HepG2 (cell line): ENCODE data around the gene ABCC8. TPM values are rescaled to one million over a fixed set of nuclear protein-coding genes. Genes with fewer than 3 reads are reported as not detected.

Experiments
- FIP1L1 ChIP-seq: fragments of 200-400 bp; formaldehyde crosslinking; IDR thresholded peaks from 2 replicates; pipeline ENCODE4 v1.6.1; 2018; ENCODE audit warnings: low read depth, mild to moderate bottlenecking, low read length, moderate library complexity, borderline replicate concordance; ENCODE audit not compliant: insufficient read depth
- JUND ChIP-seq: sonication (generic); formaldehyde crosslinking; IDR thresholded peaks from 2 replicates; pipeline ENCODE4 v1.8.0; 2022; ENCODE audit warnings: mild to moderate bottlenecking, missing genetic modification reagents
- KDM3A ChIP-seq: IDR thresholded peaks from 2 replicates; pipeline ENCODE4 v1.6.1; 2018; ENCODE audit warnings: low read depth, missing compliant biosample characterization
- KDM6A ChIP-seq: IDR thresholded peaks from 2 replicates; pipeline ENCODE4 v1.6.1; 2016; ENCODE audit warnings: low read depth
- NONO ChIP-seq, 2 experiments: fragments of 450-650 bp in 1 of 2; sonication (generic) in 1 of 2; formaldehyde crosslinking in 1 of 2; IDR thresholded peaks in 1 of 2; conservative IDR thresholded peaks in 1 of 2; 2 replicates each; pipeline versions ENCODE4 v1.6.1 to v1.8.0; 2017 to 2022; ENCODE audit warnings: mild to moderate bottlenecking in 1 of 2, missing genetic modification reagents in 1 of 2, moderate library complexity in 1 of 2
- SIX4 ChIP-seq: sonication (generic); formaldehyde crosslinking; IDR thresholded peaks from 2 replicates; pipeline ENCODE4 v1.4.0; 2020; ENCODE audit warnings: missing genetic modification reagents
- SMARCE1 ChIP-seq: fragments of 450-650 bp; IDR thresholded peaks from 2 replicates; pipeline ENCODE4 v1.6.1; 2017; ENCODE audit warnings: borderline replicate concordance
- YEATS2 ChIP-seq: sonication (generic); formaldehyde crosslinking; IDR thresholded peaks from 2 replicates; pipeline ENCODE4 v1.4.0; 2020; ENCODE audit warnings: missing genetic modification reagents, borderline replicate concordance
- ZNF33A ChIP-seq: sonication (generic); formaldehyde crosslinking; IDR thresholded peaks from 2 replicates; pipeline ENCODE4 v1.5.1; 2020; ENCODE audit warnings: missing genetic modification reagents, mild to moderate bottlenecking, moderate library complexity, borderline replicate concordance
- ZNF460 ChIP-seq: sonication (generic); formaldehyde crosslinking; IDR thresholded peaks from 2 replicates; pipeline ENCODE4 v1.5.1; 2020; ENCODE audit warnings: missing genetic modification reagents, mild to moderate bottlenecking, borderline replicate concordance
- ZNF558 ChIP-seq: sonication (generic); formaldehyde crosslinking; IDR thresholded peaks from 2 replicates; pipeline ENCODE4 v1.9.0; 2022; ENCODE audit warnings: mild to moderate bottlenecking, missing genetic modification reagents, borderline replicate concordance
- ZNF674 ChIP-seq: sonication (generic); formaldehyde crosslinking; IDR thresholded peaks from 2 replicates; pipeline ENCODE4 v1.5.0; 2020; ENCODE audit warnings: low read depth, mild to moderate bottlenecking, missing genetic modification reagents
- ZNF713 ChIP-seq: sonication (generic); formaldehyde crosslinking; IDR thresholded peaks from 2 replicates; pipeline ENCODE4 v1.4.0; 2020; ENCODE audit warnings: mild to moderate bottlenecking, missing genetic modification reagents
- ZNF773 ChIP-seq: sonication (generic); formaldehyde crosslinking; IDR thresholded peaks from 2 replicates; pipeline ENCODE4 v1.4.0; 2020; ENCODE audit warnings: missing genetic modification reagents, borderline replicate concordance
- ZNF850 ChIP-seq: sonication (generic); formaldehyde crosslinking; conservative IDR thresholded peaks from 2 replicates; pipeline ENCODE4 v1.9.0; 2021; ENCODE audit warnings: mild to moderate bottlenecking, missing genetic modification reagents
- polyA plus RNA-seq, 8 experiments: library from polyadenylated mRNA; depleted of rRNA in 3 of 8; stranded (reverse) in 7 of 8; unstranded in 1 of 8; fragments of >200 nt; fragmentation: Illumina TruSeq in 4 of 8; extraction: Trizol in 4 of 8; gene quantifications; 2 replicates each; pipeline versions ENCODE4 v1.2.1 to v1.2.3, GENCODE V29; 2011 to 2016; ENCODE audit warnings: low read depth in 4 of 8, missing spikeins in 1 of 8, mixed read lengths in 1 of 8; ENCODE audit not compliant: insufficient read depth in 1 of 8
- total RNA-seq, 5 experiments: library from RNA; depleted of rRNA; stranded (reverse); fragments of >200 nt; fragmentation: Illumina TruSeq; extraction: Trizol; gene quantifications; 2 replicates each; pipeline ENCODE4 v1.2.3, GENCODE V29; 2016; ENCODE audit warnings: low read depth in 1 of 5
- TF ChIP-seq, protein P1 (sequence below): sonication (generic); formaldehyde crosslinking; IDR thresholded peaks from 2 replicates; pipeline ENCODE4 v1.9.0; 2021; ENCODE audit warnings: missing genetic modification reagents, mild to moderate bottlenecking, borderline replicate concordance
- TF ChIP-seq, protein P2 (sequence below): IDR thresholded peaks from 2 replicates; pipeline ENCODE4 v1.6.1; 2016; ENCODE audit warnings: low read depth, missing genetic modification reagents, missing compliant biosample characterization
- TF ChIP-seq, protein P3 (sequence below): sonication (generic); formaldehyde crosslinking; IDR thresholded peaks from 2 replicates; pipeline ENCODE4 v1.5.0; 2020; ENCODE audit warnings: missing genetic modification reagents, mild to moderate bottlenecking, borderline replicate concordance
- TF ChIP-seq, protein P4 (sequence below): sonication (generic); formaldehyde crosslinking; IDR thresholded peaks from 2 replicates; pipeline ENCODE4 v1.4.0; 2020; ENCODE audit warnings: missing genetic modification reagents

ABCC8 gene
- total and polyA plus RNA-seq, 2 of the 13 experiments (the other 11 are each of a cell fraction or from before 2014, with no cell fraction given): not detected

DNA sequence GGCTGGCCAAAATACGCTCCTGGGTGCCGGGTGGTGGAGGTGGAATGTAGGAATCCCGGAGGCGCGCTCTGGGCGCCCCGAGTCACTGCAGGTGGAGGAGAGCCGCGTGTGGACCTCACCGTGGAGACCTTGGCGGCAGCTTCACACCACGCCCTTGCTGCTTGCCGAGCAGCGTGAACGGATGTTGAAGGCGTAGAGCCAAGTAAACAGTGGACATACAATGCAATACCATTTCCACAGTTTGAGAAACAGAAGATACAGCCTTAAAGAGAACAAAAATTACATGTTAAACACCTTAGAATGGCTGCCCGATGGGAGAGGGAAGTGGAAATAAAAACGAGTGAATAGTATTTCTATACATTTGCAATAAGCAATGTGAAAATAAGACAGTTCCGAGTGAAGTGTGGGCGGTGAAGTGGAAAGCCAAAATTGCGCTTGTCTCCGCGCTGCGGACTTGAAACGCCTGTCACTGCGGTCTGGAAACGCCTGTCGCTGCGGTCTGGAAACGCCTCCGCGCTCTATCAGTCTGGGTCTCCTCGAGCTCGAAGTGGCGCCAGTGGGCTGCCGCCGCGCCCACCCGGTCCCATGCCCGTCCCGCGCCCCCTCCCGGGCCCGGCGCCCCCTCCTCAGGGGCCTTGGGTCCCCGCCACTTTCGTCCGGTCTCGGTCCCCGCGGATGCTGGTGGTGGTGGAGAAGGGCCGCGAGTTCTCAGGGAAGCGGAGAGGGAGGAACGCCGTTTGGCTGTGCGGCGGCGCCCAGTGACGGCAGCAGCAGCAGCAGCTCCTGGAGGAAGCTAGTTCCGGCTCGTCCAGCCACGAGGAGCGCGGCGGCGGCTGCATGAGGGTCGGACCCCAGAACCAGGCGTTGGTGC is 123.5 kb downstream of the ABCC8 start (continued):
- TF ChIP-seq, protein P1, sequence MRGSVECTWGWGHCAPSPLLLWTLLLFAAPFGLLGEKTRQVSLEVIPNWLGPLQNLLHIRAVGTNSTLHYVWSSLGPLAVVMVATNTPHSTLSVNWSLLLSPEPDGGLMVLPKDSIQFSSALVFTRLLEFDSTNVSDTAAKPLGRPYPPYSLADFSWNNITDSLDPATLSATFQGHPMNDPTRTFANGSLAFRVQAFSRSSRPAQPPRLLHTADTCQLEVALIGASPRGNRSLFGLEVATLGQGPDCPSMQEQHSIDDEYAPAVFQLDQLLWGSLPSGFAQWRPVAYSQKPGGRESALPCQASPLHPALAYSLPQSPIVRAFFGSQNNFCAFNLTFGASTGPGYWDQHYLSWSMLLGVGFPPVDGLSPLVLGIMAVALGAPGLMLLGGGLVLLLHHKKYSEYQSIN (CRISPR knock-in tag): no peak
- TF ChIP-seq KDM6A (CRISPR knock-in tag): no peak
- TF ChIP-seq, protein P2, sequence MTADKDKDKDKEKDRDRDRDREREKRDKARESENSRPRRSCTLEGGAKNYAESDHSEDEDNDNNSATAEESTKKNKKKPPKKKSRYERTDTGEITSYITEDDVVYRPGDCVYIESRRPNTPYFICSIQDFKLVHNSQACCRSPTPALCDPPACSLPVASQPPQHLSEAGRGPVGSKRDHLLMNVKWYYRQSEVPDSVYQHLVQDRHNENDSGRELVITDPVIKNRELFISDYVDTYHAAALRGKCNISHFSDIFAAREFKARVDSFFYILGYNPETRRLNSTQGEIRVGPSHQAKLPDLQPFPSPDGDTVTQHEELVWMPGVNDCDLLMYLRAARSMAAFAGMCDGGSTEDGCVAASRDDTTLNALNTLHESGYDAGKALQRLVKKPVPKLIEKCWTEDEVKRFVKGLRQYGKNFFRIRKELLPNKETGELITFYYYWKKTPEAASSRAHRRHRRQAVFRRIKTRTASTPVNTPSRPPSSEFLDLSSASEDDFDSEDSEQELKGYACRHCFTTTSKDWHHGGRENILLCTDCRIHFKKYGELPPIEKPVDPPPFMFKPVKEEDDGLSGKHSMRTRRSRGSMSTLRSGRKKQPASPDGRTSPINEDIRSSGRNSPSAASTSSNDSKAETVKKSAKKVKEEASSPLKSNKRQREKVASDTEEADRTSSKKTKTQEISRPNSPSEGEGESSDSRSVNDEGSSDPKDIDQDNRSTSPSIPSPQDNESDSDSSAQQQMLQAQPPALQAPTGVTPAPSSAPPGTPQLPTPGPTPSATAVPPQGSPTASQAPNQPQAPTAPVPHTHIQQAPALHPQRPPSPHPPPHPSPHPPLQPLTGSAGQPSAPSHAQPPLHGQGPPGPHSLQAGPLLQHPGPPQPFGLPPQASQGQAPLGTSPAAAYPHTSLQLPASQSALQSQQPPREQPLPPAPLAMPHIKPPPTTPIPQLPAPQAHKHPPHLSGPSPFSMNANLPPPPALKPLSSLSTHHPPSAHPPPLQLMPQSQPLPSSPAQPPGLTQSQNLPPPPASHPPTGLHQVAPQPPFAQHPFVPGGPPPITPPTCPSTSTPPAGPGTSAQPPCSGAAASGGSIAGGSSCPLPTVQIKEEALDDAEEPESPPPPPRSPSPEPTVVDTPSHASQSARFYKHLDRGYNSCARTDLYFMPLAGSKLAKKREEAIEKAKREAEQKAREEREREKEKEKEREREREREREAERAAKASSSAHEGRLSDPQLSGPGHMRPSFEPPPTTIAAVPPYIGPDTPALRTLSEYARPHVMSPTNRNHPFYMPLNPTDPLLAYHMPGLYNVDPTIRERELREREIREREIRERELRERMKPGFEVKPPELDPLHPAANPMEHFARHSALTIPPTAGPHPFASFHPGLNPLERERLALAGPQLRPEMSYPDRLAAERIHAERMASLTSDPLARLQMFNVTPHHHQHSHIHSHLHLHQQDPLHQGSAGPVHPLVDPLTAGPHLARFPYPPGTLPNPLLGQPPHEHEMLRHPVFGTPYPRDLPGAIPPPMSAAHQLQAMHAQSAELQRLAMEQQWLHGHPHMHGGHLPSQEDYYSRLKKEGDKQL (CRISPR knock-in tag): no peak
- TF ChIP-seq FIP1L1: no peak
- TF ChIP-seq SIX4: no peak; the same call in 1 of the 2 replicates
- TF ChIP-seq ZNF33A (CRISPR knock-in tag): no peak
- 0 out of 2 replicates have a peak, but pooled peaks have one; percentile 31 for TF ChIP-seq JUND (CRISPR knock-in tag)
- TF ChIP-seq KDM3A: no peak
- TF ChIP-seq ZNF850: peak; percentile 75; the same call in 1 of the 2 replicates
- peak; percentile 71; the same call in 1 of the 2 replicates for TF ChIP-seq YEATS2
- no peak for TF ChIP-seq ZNF773 (CRISPR knock-in tag)
- no peak; the same call in 1 of the 2 replicates for TF ChIP-seq ZNF460 (CRISPR knock-in tag)
- TF ChIP-seq, protein P3, sequence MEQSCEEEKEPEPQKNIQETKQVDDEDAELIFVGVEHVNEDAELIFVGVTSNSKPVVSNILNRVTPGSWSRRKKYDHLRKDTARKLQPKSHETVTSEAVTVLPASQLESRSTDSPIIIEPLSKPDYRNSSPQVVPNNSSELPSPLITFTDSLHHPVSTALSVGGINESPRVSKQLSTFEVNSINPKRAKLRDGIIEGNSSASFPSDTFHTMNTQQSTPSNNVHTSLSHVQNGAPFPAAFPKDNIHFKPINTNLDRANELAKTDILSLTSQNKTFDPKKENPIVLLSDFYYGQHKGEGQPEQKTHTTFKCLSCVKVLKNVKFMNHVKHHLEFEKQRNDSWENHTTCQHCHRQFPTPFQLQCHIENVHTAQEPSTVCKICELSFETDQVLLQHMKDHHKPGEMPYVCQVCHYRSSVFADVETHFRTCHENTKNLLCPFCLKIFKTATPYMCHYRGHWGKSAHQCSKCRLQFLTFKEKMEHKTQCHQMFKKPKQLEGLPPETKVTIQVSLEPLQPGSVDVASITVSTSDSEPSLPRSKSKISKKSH: no peak
- no peak for TF ChIP-seq ZNF558 (CRISPR knock-in tag)
- no peak for TF ChIP-seq ZNF674 (CRISPR knock-in tag)
- TF ChIP-seq, protein P4, sequence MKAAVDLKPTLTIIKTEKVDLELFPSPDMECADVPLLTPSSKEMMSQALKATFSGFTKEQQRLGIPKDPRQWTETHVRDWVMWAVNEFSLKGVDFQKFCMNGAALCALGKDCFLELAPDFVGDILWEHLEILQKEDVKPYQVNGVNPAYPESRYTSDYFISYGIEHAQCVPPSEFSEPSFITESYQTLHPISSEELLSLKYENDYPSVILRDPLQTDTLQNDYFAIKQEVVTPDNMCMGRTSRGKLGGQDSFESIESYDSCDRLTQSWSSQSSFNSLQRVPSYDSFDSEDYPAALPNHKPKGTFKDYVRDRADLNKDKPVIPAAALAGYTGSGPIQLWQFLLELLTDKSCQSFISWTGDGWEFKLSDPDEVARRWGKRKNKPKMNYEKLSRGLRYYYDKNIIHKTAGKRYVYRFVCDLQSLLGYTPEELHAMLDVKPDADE: no peak
- no peak for TF ChIP-seq ZNF713 (CRISPR knock-in tag)
- TF ChIP-seq NONO (IDR thresholded peaks at IDR 0.05): no peak
- TF ChIP-seq NONO (CRISPR knock-in tag; conservative IDR thresholded peaks at IDR 0.05): peak; percentile 53; the same call in 1 of the 2 replicates
- no peak for TF ChIP-seq SMARCE1
